ENCODE data around the gene SH3GL2. TPM values are rescaled to one million over a fixed set of nuclear protein-coding genes. Genes with fewer than 3 reads are reported as not detected.
"Not testable (repeated sequence)": the region's sequence is repeated elsewhere in the genome, so short reads cannot be mapped to it uniquely, and the experiment has no call there.

Gene SH3GL2
- total and polyA plus RNA-seq, 8 donors, result 0.84 to 10.3 (median 6.3) TPM

DNA sequence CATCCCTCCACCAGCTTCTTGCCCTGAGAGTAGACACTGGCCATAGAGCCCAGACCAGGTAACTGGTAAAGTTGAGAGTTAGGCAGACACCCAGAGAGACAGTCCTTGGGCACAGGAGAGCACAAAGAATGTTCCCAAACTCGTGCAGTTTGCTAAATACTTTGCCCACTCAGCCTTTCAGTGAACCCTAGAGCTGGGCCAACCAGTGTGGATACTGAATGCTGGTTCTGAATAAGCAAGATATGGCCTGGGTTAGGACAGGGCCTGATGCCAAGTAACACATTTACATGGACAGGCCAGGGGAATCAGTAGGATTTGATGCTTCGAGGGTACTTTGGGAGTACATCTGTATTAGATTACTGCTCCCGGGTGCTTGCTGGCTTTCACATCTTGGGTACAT lies 185.4 kb downstream of the SH3GL2 start:
- TF ChIP-seq, protein P1, sequence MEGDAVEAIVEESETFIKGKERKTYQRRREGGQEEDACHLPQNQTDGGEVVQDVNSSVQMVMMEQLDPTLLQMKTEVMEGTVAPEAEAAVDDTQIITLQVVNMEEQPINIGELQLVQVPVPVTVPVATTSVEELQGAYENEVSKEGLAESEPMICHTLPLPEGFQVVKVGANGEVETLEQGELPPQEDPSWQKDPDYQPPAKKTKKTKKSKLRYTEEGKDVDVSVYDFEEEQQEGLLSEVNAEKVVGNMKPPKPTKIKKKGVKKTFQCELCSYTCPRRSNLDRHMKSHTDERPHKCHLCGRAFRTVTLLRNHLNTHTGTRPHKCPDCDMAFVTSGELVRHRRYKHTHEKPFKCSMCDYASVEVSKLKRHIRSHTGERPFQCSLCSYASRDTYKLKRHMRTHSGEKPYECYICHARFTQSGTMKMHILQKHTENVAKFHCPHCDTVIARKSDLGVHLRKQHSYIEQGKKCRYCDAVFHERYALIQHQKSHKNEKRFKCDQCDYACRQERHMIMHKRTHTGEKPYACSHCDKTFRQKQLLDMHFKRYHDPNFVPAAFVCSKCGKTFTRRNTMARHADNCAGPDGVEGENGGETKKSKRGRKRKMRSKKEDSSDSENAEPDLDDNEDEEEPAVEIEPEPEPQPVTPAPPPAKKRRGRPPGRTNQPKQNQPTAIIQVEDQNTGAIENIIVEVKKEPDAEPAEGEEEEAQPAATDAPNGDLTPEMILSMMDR (IDR thresholded peaks at IDR 0.05), result no peak
- no peaks in the 10 kb centered on the region for H3K27me3 ChIP-seq
- no peaks in the 10 kb centered on the region for H3K4me1 ChIP-seq
- intact Hi-C loops (cut with DNase I), result no loop called here
- no peaks in the 10 kb centered on the region for H3K36me3 ChIP-seq
- H3K27ac ChIP-seq, result no peak overlapping the region
- no peaks in the 10 kb centered on the region for H3K9me3 ChIP-seq
- DNase-seq (no peak), ATAC-seq (no peak)
- H3K4me3 ChIP-seq, result no peak overlapping the region

DNA sequence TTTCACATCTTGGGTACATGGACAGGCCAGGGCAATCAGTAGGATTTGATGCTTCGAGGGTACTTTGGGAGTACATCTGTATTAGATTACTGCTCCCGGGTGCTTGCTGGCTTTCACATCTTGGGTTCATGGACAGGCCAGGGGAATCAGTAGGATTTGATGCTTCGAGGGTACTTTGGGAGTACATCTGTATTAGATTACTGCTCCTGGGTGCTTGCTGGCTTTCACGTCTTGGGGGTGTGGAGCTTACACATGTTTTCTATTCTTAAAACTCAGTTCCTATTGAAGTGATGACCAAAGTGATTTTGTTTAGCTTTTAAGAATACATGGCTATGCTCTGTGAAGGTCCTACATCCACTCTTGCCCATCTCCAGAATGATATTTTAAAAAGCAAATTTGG lies 186.3 kb downstream of the SH3GL2 start:
- H3K27ac ChIP-seq; H3K36me3 ChIP-seq; intact Hi-C loops (cut with DNase I); ATAC-seq; H3K4me3 ChIP-seq; H3K9me3 ChIP-seq; H3K27me3 ChIP-seq; DNase-seq; H3K4me1 ChIP-seq: not testable (repeated sequence)

DNA sequence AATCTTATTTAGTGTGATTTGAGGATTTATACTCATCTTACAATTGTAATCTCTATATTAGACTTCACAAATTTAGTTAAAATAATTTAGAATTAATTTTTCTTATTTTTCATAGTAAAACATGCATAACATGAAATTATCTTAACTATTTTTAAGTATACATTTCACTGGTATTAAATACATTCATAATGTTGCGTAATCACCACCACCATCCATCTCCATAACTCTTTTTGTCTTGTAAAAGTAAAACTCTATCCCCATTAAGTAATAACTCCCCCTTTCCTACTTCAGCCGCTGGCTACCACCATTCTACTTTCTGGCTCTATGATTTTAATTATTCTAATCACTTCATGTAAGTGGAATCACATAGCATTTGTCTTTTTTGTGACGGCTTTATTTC lies 193.4 kb downstream of the SH3GL2 start:
- no peaks in the 10 kb centered on the region for H3K4me1 ChIP-seq
- intact Hi-C loops (cut with DNase I), result no loop called here
- H3K27ac ChIP-seq, result no peak overlapping the region
- H3K36me3 ChIP-seq, result no peaks in the 10 kb centered on the region
- ATAC-seq, result no peak
- no peaks in the 10 kb centered on the region for H3K9me3 ChIP-seq
- DNase-seq, result no peak
- no peaks in the 10 kb centered on the region for H3K27me3 ChIP-seq
- TF ChIP-seq, protein P1 (IDR thresholded peaks at IDR 0.05), result no peak
- no peak overlapping the region for H3K4me3 ChIP-seq

DNA sequence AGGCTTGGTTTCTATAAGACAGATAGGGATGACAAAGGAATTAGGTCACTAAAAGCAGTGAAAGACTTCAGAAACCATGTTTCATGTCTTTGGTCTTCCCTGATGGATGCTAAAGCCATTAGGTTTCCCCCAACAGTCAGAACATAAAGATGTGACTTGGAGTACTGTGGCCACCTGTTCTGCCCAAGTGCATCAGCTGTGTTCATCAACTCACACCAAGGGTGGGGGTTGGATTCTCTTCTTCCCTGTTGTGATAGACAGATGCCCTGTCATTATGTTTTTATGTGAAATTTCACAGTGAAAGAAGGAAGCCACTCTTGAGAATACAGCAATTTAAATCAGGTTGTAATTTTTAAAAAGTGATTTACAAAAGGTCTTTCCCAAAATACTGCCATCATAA lies 196.8 kb downstream of the SH3GL2 start:
- ATAC-seq, result no peak
- TF ChIP-seq, protein P1 (IDR thresholded peaks at IDR 0.05), result no peak

DNA sequence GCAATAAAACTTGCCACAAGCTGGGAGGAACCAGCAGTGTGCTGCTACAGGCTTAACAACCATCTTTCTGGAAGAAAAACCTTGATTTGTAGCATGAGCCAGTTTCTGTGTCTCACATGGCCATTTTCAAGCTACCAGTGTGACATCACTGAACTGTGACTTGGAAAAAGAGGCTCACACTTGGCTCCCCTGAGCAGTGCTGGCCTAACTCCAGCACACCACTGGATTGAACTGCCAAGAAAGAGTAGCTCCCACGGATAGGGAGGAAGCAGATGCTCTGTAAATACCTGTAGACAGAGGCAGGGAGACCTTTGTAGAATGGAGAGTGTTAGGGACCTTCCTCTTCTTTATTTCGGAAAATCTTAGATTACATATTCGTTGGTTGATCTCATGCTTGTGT lies 197.9 kb downstream of the SH3GL2 start:
- Histone ChIP-seq H3K4me3 (no peak overlapping the region), H3K4me1 (no peaks in the 10 kb centered on the region), H3K9me3 (no peaks in the 10 kb centered on the region), H3K36me3 (no peaks in the 10 kb centered on the region), H3K27me3 (no peaks in the 10 kb centered on the region), H3K27ac (no peak overlapping the region)
- DNase-seq, result no peak
- intact Hi-C loops (cut with DNase I), result no loop called here
- TF ChIP-seq, protein P1 (IDR thresholded peaks at IDR 0.05), result no peak
- no peak for ATAC-seq

More for the DNA sequence above, 196.8 kb downstream of the SH3GL2 start:
- Histone ChIP-seq H3K27me3 (no peaks in the 10 kb centered on the region), H3K9me3 (no peaks in the 10 kb centered on the region), H3K27ac (no peak overlapping the region), H3K4me3 (no peak overlapping the region), H3K36me3 (no peaks in the 10 kb centered on the region), H3K4me1 (no peaks in the 10 kb centered on the region)
- intact Hi-C loops (cut with DNase I), result no loop called here
- no peak for DNase-seq

DNA sequence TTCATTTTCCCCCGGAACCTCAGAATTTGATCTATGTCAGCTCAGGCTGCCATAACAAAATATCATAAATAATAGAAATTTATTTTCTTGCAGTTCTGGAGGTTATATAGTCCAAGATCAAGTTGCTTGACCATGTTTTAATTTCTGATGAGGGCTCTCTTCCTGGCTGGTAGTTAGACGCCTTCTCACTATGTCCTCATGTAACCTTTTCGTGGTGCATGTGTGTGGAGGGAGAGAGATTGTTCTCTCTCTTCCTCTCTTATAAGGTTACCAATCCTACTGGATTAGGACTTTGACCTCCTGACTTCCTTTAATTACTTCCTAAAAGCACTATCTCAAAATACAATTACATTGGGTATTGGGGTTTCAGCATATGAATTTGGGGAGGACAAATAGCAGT lies 198.6 kb downstream of the SH3GL2 start:
- DNase-seq (no peak), ATAC-seq (no peak)
- Histone ChIP-seq H3K27me3 (no peaks in the 10 kb centered on the region), H3K27ac (no peak overlapping the region), H3K4me3 (no peak overlapping the region), H3K9me3 (no peaks in the 10 kb centered on the region), H3K4me1 (no peaks in the 10 kb centered on the region), H3K36me3 (no peaks in the 10 kb centered on the region)
- TF ChIP-seq, protein P1 (IDR thresholded peaks at IDR 0.05), result no peak
- intact Hi-C loops (cut with DNase I), result no loop called here

Data from left lung (tissue), 10 donors.